Stimulated activated CD8-positive, alpha-beta memory T cell treated with anti-CD3 and anti-CD28 coated beads, Interleukin-7, amount 100 ng/mL, for 48 hours (primary cell): ENCODE results near the gene JAK2.

Experiments used
- DNase-seq, 2 donors: peaks; one replicate each; pipeline ENCODE4 v3.0.0-alpha.2; 2020; ENCODE audit warnings: low read depth in 1 of 2; ENCODE audit errors: extremely low read depth in 1 of 2

Gene JAK2

DNA sequence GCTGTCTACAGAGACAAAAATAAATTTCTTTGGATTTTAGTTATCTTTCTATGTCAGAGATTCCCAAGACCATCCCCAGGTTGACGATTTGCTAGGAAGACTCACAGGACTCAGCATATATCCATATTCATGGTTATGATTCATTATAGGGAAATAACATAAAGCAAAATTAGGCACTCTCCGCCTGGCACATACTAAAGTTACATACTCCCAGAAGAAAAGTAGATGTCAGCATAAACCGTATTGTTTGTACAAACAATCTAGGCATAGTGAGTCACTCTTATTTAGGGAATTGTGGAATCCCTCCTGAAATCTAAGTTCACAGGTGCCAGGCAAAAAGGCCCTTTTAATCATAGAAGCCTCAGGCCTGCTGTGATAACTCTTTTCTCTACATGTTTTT is 137.4 kb downstream of the JAK2 start:
- no peak for DNase-seq

DNA sequence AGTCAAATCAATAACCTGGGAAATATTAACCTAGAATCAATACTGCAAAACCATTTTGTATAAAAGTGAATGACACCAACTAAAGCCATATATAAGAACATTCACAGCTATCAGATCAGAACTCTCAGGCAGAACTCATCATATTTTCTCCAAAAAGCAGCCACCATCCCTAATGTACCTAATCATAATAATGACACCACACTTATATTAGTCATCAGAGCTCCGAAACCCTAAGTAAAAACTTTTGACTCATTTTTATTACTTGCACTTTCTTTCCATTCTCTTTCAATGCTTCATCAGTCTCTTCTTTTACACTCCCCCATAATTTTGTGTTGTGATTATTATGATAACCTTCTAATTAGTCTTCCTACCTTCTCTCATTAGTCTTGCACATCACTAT is 155.1 kb downstream of the JAK2 start:
- no peak for DNase-seq

DNA sequence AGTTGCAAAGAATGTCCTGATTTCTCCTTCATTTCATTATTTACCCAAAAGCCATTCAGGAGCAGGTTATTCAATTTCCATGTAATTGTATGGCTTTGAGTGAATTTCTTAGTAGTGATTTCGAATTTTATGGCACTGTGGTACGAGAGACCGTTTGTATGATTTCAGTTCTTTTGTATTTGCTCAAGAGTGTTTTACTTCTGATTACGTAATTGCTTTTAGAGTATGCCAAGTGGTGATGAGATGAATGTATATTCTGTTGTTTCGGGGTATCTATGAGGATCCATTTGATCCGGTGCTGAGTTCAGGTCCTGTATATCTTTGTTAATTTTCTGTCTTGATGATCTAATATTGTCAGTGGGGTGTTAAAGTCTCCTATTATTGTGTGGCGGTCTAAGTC is 159.1 kb downstream of the JAK2 start:
- no peak for DNase-seq

DNA sequence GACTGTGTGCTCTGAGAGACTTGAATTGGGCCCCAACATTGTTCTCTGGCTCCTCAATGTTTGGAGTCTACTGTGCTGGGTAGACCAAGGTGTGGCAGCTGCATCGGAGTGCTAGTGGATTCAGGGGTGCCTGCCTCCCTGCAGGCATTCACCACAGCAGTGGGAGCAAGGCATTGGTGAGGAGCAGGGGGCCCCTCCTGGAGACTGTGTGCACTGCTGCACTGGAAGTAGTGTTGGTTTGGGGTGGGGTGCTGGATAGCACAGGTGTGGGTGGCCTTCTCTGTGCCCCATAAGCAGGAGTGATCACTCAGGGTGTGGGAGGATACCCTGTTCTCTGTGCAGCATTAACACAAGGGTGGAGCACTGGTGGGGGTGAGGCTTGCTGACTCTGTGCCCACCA is 161.2 kb downstream of the JAK2 start:
- no peak for DNase-seq
